GM18861 (cell line): Measurements from ENCODE around the gene ARID4A.
"Not testable (repeated sequence)": the region's sequence is repeated elsewhere in the genome, so short reads cannot be mapped to it uniquely, and the experiment has no call there.

Source experiments
- ATAC-seq: cut with Tn5 transposase; IDR thresholded peaks from one replicate; pipeline ENCODE4 v1.9.1; 2021; ENCODE audit not compliant: unreplicated experiment

ARID4A gene, protein sequence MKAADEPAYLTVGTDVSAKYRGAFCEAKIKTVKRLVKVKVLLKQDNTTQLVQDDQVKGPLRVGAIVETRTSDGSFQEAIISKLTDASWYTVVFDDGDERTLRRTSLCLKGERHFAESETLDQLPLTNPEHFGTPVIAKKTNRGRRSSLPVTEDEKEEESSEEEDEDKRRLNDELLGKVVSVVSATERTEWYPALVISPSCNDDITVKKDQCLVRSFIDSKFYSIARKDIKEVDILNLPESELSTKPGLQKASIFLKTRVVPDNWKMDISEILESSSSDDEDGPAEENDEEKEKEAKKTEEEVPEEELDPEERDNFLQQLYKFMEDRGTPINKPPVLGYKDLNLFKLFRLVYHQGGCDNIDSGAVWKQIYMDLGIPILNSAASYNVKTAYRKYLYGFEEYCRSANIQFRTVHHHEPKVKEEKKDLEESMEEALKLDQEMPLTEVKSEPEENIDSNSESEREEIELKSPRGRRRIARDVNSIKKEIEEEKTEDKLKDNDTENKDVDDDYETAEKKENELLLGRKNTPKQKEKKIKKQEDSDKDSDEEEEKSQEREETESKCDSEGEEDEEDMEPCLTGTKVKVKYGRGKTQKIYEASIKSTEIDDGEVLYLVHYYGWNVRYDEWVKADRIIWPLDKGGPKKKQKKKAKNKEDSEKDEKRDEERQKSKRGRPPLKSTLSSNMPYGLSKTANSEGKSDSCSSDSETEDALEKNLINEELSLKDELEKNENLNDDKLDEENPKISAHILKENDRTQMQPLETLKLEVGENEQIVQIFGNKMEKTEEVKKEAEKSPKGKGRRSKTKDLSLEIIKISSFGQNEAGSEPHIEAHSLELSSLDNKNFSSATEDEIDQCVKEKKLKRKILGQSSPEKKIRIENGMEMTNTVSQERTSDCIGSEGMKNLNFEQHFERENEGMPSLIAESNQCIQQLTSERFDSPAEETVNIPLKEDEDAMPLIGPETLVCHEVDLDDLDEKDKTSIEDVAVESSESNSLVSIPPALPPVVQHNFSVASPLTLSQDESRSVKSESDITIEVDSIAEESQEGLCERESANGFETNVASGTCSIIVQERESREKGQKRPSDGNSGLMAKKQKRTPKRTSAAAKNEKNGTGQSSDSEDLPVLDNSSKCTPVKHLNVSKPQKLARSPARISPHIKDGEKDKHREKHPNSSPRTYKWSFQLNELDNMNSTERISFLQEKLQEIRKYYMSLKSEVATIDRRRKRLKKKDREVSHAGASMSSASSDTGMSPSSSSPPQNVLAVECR

DNA sequence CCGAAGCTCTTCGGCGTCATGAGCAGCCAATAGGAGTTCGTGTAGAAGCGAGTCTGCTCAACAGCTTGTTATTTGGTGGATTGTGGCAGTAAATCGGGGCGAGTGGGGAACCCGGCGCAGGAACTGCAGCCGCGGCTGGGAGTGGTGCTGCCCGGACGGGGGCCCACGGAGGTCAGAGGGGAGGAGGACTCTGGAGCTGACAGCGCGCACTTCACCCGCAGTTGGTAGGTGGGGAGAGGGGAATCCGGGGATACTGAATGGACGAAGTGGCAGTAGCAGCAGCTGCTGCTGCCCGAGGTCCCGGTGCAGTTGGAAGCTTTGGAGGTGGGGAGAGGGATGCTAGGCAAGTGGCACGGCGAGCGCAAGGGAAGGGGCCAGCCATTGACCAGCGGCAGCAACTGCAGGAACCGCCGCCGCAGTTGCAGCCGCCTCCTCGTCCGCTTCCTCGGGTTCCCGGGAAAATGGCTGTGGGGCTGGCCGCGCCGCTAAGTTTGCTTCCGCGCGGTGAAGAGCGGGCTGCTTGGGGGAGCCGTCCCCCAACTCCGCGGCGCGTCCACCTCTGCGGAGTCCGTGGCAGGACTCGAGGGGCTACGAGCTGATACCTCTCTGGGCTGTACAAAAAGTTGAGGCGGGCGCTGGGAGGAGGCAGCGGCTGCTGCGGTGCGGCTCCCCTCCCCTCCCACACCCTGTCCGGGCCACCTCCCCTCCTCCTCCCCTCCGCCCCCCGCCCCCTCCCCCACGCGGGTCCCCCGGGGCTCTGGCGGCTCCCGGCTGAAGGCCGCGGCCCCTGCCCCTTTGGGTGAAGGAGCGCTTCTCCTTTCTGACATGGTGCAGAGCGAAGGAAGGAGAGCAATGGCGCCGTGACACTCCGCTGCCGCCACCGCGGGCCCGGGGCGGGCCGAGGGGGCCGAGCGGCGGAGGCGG is at the start of gene ARID4A:
ARID4A (plus strand) TSS at position 79 of the 924 bp plus-strand sequence. CDS start 1,300 bp downstream, outside the sequence.
- no peak for ATAC-seq

- ATAC-seq: no peak
Observed at GRCh38 chr14:58249611-58250010, 48.7 kb upstream of the ARID4A start.

GRCh38 chr14:58258156-58258555 is 40.2 kb upstream of the ARID4A start:
- ATAC-seq: no peak

DNA sequence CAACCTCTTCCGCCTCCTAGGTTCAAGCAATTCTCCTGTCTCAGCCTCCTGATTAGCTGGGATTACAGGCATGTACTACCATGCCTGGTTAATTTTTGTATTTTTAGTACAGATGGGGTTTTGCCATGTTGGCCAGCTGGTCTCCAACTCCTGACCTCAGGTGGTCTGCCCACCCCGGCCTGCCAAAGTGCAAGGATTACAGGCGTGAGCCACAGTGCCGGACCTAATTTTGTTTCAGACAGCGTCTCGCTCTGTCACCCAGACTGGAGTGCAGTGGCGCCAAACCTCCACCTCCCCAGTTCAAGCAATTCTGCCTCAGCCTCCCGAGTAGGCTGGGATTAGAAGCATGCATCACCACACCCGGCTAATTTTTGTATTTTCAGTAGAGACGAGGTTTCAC is 36.4 kb upstream of the ARID4A start:
- ATAC-seq: not testable (repeated sequence)

DNA sequence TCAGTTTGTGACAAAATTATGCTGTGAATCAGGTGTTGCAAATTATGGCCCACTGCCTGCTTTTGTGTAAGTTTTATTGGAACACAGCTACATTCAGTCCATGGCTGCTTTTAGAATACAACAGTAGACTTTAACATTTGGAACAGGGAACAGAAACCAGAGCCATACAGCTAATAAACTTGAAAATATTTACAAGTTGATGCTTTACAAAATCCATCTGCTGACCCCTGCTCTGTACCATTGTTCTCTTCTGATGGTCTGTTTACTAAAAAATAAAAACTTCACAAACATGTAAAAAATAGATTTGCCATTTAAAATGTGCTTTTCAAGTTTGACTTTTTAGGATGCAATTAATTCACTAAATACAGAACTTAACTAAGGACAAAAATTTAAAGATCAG is 33.0 kb upstream of the ARID4A start:
- ATAC-seq: no peak

GRCh38 chr14:58270628-58271027 is 27.7 kb upstream of the ARID4A start:
- no peak for ATAC-seq

- no peak for ATAC-seq
Observed at GRCh38 chr14:58272588-58273372, 25.6 kb upstream of the ARID4A start.

DNA sequence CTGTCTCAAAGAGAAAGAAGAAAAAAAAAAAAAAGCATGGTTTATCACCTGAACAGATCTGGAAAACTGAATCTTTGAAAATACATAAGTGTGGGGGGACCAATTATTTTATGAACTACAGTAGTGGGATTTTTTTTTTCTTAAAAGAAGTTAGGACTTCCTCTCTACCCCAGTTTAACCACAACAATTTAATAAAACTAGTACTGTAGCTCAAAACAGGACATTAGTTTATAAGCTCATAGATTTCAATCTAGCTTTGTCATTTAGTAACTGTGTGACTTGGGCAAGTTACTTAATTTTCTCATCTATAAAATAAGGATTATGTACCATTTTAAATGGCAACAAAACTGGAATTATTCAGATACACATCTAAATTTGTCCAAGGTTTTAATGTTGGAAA is 23.5 kb upstream of the ARID4A start:
- ATAC-seq: no peak

DNA sequence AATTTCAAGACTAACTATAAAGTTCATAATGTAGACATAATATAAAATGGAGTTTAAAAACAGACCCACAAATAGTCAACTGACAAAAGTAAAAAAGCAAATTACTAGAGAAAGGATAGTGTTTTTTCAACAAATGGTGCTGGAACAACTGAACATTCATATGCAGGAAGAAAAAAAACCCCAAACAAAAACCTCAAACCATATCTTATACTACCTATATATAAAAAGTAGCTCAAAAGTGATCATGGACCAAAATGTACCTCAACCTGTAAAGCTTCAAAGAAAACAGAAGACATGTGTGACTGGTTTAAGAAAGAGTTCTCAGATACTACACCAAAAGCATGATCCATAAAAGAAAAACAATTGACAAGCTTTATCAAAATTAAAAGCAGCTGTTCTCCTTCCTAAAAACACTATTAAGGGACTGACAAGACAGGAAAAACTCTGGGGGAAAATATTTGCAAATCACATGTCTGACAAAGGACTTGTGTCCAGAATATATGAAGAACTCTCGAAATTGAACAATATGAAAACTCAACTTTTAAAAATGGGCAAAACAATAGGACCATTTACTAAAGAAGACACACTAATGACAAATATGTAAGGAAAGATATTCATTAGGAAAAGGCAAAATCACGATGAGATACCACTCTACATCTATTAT is 22.7 kb upstream of the ARID4A start:
- ATAC-seq: no peak

- ATAC-seq: no peak
Observed at GRCh38 chr14:58276208-58276607, 22.1 kb upstream of the ARID4A start.

- no peak for ATAC-seq
Observed at GRCh38 chr14:58278177-58278576, 20.2 kb upstream of the ARID4A start.

DNA sequence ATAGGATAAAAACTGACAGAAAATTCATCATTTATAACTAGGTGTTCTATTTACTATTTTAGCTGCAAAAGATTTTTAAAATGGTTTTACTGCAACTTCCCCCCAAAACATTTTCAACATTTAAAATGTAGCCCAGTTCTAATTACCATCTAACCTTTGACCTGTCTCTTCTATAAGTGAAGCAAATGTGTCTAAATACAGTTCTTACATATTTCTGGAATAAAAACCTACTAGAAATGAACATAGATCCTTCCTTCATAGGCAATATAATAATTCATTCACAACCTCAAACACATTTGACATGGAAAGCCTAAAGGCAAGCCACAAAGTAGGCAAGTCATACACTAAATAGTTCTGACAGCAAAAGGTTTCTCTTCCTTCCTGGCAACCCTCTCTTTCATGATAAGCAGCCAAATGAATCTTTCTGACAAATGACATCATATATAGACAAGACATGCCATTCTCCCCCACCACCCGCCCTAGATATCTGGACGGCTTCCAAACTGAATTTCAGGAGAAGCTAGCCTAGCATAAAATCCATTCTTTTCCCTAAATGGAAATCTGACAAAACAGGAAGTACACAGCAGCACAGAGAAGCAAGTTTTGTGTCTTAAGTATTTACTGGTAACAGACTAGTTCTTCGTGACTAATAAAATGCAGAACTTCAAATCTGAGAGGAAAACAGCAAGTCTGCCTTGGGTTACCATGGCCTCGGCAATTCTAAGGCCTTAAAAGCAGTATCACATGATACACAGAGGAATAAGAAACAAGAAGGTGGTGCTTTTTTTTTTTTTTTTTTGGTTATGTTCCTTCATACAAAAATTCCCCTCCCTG is 17.2 kb upstream of the ARID4A start:
- no peak for ATAC-seq

- ATAC-seq: no peak
Observed at GRCh38 chr14:58281969-58282368, 16.4 kb upstream of the ARID4A start.

DNA sequence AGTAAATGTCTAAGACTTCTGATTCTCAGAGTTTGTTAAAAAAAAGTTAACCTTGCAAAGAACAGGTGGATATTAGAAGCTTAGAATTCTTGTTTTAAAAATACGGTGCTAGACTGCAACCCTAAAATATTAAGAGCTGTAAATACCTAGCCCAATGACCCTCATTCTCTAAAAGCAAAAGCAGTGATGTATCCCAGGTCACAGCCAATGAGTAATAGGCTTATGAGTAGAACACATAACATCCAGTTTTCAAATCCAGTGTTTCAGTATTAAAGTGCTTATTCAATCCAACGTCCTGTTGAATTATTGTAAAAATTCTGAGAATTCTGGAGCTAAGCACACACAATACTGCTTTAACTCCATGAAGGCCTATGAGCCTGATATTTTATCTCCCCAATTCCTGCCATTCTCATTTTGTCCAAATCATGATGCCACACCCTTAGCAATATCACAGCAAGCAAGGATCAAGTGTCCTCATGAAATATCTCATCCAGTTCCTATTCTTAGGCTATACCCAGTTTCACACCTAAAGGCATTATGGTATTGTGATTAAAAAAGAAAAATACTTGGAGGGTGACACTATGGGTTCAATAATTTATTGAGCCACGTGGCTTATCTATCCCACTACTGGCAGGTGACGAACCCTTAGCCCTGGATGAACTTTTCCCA is 15.3 kb upstream of the ARID4A start:
- no peak for ATAC-seq

DNA sequence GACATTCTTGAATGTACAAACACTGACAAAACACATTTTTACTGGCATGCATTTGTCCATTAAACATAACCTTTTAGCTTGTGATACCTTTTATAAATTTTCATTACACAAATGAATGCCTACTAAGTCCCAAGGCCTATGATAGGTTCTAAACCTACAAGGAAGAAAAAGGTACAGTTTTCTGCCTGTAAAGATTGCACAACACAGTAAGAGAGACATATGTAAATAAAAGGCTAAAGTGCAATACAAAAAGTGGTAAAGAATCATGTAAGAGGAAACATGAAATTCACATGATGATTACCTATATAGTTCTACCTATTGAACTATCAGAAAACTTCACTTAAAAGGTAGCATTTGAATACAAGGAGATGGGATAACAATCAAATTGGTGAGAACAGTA is 14.6 kb upstream of the ARID4A start:
- no peak for ATAC-seq

DNA sequence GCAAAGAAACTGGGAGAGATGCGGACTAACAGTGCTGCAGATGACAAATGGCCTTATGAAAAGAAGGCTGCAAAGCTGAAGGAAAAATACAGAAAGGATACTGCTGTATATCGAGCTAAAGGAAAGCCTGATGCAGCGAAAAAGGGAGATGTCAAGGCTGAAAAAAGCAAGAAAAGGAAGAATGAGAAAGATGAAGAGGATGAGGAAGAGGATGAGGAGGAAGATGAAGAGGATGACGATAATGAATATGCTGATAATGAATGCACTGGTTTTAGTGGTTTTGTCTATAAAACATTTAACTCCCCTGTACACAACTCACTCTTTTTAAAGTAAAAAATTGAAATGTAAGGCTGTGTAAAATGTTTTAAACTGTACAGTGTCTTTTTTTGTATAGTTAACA is 13.2 kb upstream of the ARID4A start:
- ATAC-seq: no peak

DNA sequence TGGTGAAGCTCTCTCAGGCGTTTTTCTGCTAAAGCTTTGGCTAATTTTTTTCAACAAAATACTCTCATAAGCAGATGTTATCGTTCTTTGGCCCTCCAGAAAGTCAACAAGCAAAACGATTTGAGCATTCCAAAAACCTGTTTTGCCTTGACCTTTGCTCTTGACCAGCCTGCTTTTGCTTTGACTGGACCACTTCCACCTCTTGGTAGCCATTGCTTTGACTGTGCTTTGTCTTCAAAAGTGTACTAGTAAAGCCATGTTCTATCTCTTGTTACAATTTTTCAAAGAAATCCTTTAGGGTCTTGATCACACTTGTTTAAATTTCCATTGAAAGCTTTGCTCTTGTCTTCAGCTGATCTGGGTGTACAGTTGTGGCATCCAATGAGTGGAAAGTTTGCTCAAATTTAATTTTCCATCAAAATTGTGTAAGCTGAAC is 10.7 kb upstream of the ARID4A start:
- no peak for ATAC-seq
